Measurements from ENCODE around the gene RHBDL3.
"Not testable (repeated sequence)": the region's sequence is repeated elsewhere in the genome, so short reads cannot be mapped to it uniquely, and the experiment has no call there.

RHBDL3 gene

DNA sequence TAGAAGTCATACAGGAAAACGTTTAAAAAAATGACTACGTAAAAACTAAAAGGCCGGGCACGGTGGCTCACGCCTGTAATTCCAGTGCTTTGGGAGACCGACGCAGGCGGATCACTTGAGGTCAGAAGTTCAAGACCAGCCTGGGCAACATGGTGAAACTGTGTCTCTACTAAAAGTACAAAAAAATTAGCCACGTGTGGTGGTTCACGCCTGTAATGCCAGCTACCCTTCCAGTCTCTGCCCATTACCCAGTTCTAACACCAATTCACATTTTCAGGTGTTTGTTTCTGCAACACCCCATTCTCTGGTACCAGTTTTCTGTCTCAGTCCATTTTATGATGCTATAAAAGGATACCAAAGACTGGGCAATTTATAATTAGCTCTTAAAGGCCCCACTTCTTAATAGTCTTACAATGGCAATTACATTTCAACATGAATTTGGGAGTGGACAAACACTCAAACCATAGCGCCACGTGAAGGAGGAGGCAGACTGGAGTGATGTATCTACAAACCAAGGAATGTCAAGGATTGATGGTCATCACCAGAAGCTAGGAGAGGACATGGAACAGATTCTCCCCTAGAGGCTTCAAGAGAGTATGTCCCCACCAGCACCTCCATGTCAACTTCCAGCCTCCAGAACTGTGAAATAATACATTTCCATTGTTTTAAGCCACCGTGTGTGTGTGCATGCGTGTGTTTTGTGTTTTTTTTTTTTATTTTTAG is 77.1 kb downstream of the RHBDL3 start:
- DNase-seq (ENCODE audit: insufficient read length, low spot score) (no peak), FAIRE-seq (no peak)
- TF ChIP-seq PAX5 (IDR thresholded peaks at IDR 0.05; ENCODE audit: insufficient read depth, low read length, severe bottlenecking) (no peak), POLR2AphosphoS5 (IDR thresholded peaks at IDR 0.05; ENCODE audit: low read depth, low read length) (no peak), POLR2A (IDR thresholded peaks at IDR 0.05; ENCODE audit: low read depth, low read length) (no peak), TAF1 (IDR thresholded peaks at IDR 0.05; ENCODE audit: low read depth, low read length) (no peak), SPI1 (IDR thresholded peaks at IDR 0.05; ENCODE audit: low read depth, low read length) (no peak), POU2F2 (IDR thresholded peaks at IDR 0.05; ENCODE audit: low read depth, low read length) (no peak)

DNA sequence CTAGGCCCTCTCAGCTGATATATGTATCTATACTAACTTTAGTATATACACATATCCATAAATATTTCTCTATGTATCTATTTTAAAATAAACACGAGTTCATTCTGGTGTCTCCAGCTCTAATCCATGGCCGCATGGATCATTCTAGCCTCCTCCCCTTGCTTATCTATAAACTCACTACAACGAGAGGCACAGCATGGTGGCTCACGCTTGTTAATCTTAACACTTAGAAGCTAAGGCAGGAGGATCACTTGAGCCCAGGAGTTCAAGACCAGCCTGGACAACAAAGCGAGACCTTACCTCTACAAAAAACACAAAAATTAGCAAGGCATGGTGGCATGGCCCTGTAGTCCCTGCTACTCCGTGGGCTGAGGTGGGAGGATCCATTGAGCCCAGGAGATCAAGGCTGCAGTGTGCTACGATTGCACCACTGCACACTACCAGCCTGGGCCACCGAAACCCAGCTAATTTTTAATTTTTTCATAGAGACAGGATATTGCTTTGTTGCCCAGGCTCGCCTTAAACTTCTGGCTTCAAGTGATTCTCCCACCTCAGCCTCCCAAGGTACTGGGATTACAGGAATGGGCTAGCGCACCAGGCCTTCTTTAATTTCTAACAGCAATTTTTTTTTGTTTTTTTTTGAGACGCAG is 80.4 kb downstream of the RHBDL3 start:
- DNase-seq (ENCODE audit: insufficient read length, low spot score) = no peak
- no peak for TF ChIP-seq TAF1 (IDR thresholded peaks at IDR 0.05; ENCODE audit: low read depth, low read length)
- no peak for TF ChIP-seq POLR2AphosphoS5 (IDR thresholded peaks at IDR 0.05; ENCODE audit: low read depth, low read length)
- no peak for TF ChIP-seq PAX5 (IDR thresholded peaks at IDR 0.05; ENCODE audit: insufficient read depth, low read length, severe bottlenecking)
- TF ChIP-seq POLR2A (IDR thresholded peaks at IDR 0.05; ENCODE audit: low read depth, low read length) = no peak
- TF ChIP-seq SPI1 (IDR thresholded peaks at IDR 0.05; ENCODE audit: low read depth, low read length) = no peak
- TF ChIP-seq POU2F2 (IDR thresholded peaks at IDR 0.05; ENCODE audit: low read depth, low read length) = no peak
- no peak for FAIRE-seq

DNA sequence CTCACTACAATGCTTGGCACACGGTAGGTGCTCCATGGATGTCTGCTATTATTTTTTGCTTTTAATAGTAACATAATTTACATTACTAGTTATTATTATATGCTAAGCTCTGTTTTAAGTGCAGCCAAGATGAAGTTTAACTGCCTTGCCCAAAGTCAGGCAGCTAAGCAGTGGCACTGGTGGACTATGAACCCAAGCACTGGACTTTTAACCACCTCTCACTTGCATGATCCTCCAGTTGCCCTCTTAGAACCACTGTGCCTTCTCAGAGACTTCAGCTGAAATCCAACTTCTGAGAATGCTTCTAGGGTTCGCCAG is 82.8 kb downstream of the RHBDL3 start:
- no peak for TF ChIP-seq POLR2A (IDR thresholded peaks at IDR 0.05; ENCODE audit: low read depth, low read length)
- no peak for TF ChIP-seq POU2F2 (IDR thresholded peaks at IDR 0.05; ENCODE audit: low read depth, low read length)
- no peak for TF ChIP-seq POLR2AphosphoS5 (IDR thresholded peaks at IDR 0.05; ENCODE audit: low read depth, low read length)
- no peak for TF ChIP-seq SPI1 (IDR thresholded peaks at IDR 0.05; ENCODE audit: low read depth, low read length)
- TF ChIP-seq PAX5 (IDR thresholded peaks at IDR 0.05; ENCODE audit: insufficient read depth, low read length, severe bottlenecking) = no peak
- TF ChIP-seq TAF1 (IDR thresholded peaks at IDR 0.05; ENCODE audit: low read depth, low read length) = no peak

GRCh38 chr17:32349503-32349853 is 83.8 kb downstream of the RHBDL3 start:
- no peak for DNase-seq (ENCODE audit: insufficient read length, low spot score)
- TF ChIP-seq POLR2AphosphoS5 (IDR thresholded peaks at IDR 0.05; ENCODE audit: low read depth, low read length) (no peak), TAF1 (IDR thresholded peaks at IDR 0.05; ENCODE audit: low read depth, low read length) (no peak), SPI1 (IDR thresholded peaks at IDR 0.05; ENCODE audit: low read depth, low read length) (no peak), POLR2A (IDR thresholded peaks at IDR 0.05; ENCODE audit: low read depth, low read length) (no peak), PAX5 (IDR thresholded peaks at IDR 0.05; ENCODE audit: insufficient read depth, low read length, severe bottlenecking) (no peak), POU2F2 (IDR thresholded peaks at IDR 0.05; ENCODE audit: low read depth, low read length) (no peak)
- FAIRE-seq = no peak

More for the DNA sequence above, 82.8 kb downstream of the RHBDL3 start:
- no peak for FAIRE-seq
- DNase-seq (ENCODE audit: insufficient read length, low spot score) = no peak

GRCh38 chr17:32349854-32350665 is 84.4 kb downstream of the RHBDL3 start, which contains the start of gene ZNF207:
TSS of gene ZNF207 (plus strand) at chr17:32350157. CDS start at chr17:32350286, 129 bp downstream.
- TF ChIP-seq POLR2AphosphoS5 (IDR thresholded peaks at IDR 0.05; ENCODE audit: low read depth, low read length) (peak; percentile 96), SPI1 (IDR thresholded peaks at IDR 0.05; ENCODE audit: low read depth, low read length) (no peak), POLR2A (IDR thresholded peaks at IDR 0.05; ENCODE audit: low read depth, low read length) (peak; percentile 94), PAX5 (IDR thresholded peaks at IDR 0.05; ENCODE audit: insufficient read depth, low read length, severe bottlenecking) (no peak), POU2F2 (IDR thresholded peaks at IDR 0.05; ENCODE audit: low read depth, low read length) (peak; percentile 50; the same call in 1 of the 2 replicates), TAF1 (IDR thresholded peaks at IDR 0.05; ENCODE audit: low read depth, low read length) (peak; percentile 93)
- FAIRE-seq = peak; percentile 98
- DNase-seq (ENCODE audit: insufficient read length, low spot score) = peak; percentile 64

DNA sequence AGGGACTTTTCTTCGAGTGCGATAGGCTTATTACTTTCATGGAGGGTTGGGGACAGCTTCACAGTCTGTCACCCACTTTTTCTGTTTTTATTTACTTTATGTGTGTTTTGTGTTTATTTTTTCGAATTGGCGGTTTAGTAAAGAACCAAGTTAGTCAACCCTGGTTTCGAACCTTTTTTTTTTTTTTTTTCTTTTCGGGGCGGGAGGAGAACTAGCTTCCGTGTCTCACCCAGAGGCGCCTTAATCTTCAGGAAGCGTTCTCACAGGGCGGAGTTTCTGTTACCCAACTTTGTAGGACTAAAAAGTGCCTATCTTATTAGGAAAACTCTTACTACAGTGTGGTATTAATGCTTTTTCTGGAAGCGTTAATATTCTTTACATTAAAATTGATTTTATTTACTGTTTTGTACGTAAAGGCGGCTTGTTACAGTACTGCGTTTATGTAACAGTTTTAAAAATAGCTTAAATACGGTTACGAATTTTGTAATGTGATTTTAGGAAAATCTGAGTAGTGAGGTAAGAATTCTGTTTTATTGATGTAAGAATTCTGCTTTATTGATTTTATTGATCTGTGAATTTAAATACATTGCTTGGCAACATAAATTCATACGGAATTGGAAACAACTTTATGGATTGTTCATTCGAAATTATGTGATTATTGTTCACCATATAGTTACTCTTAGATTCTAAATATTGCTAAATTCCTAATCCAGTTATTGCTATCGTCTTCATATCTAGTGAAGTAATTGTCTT is 85.2 kb downstream of the RHBDL3 start:
- 0 out of 2 replicates have a peak, but pooled peaks have one; percentile 32 for TF ChIP-seq TAF1 (IDR thresholded peaks at IDR 0.05; ENCODE audit: low read depth, low read length)
- no peak for TF ChIP-seq POLR2AphosphoS5 (IDR thresholded peaks at IDR 0.05; ENCODE audit: low read depth, low read length)
- FAIRE-seq (no peak), DNase-seq (ENCODE audit: insufficient read length, low spot score) (no peak)

GRCh38 chr17:32352734-32353133 is 87.1 kb downstream of the RHBDL3 start:
- not testable (repeated sequence) for FAIRE-seq

GRCh38 chr17:32355649-32356377 is 90.2 kb downstream of the RHBDL3 start:
- FAIRE-seq (no peak), DNase-seq (ENCODE audit: insufficient read length, low spot score) (no peak)
- no peak for TF ChIP-seq PAX5 (IDR thresholded peaks at IDR 0.05; ENCODE audit: insufficient read depth, low read length, severe bottlenecking)
- TF ChIP-seq POLR2A (IDR thresholded peaks at IDR 0.05; ENCODE audit: low read depth, low read length) = no peak
- no peak for TF ChIP-seq POU2F2 (IDR thresholded peaks at IDR 0.05; ENCODE audit: low read depth, low read length)
- no peak for TF ChIP-seq TAF1 (IDR thresholded peaks at IDR 0.05; ENCODE audit: low read depth, low read length)
- TF ChIP-seq SPI1 (IDR thresholded peaks at IDR 0.05; ENCODE audit: low read depth, low read length) = no peak
- TF ChIP-seq POLR2AphosphoS5 (IDR thresholded peaks at IDR 0.05; ENCODE audit: low read depth, low read length) = no peak

More at GRCh38 chr17:32352734-32353133, 87.1 kb downstream of the RHBDL3 start:
- DNase-seq (ENCODE audit: insufficient read length, low spot score) = not testable (repeated sequence)
